Neutrophil (primary cell): ENCODE results near the gene EPHA5.

ENCODE experiments used
- H3K27ac ChIP-seq: fragments of 200-600 bp; sonication (generic); 2 replicates; pipeline ENCODE4 v1.5.1; 2016; ENCODE audit warnings: mild to moderate bottlenecking, moderate library complexity
- H3K27me3 ChIP-seq: fragments of 200-600 bp; sonication (generic); 2 replicates; pipeline ENCODE4 v1.6.0; 2016; ENCODE audit warnings: mild to moderate bottlenecking
- H3K36me3 ChIP-seq: fragments of 200-600 bp; sonication (generic); 2 replicates; pipeline ENCODE4 v1.5.1; 2017
- H3K4me1 ChIP-seq, 2 experiments: fragments of 200-600 bp in 1 of 2; sonication (generic) in 1 of 2; 1 replicate in 1 of 2; 2 replicates in 1 of 2; pipeline versions ENCODE4 v1.5.1 to v1.6.1; 2013 to 2016; ENCODE audit warnings: low read depth in 1 of 2, low read length in 1 of 2, mild to moderate bottlenecking in 1 of 2, moderate library complexity in 1 of 2; ENCODE audit not compliant: control insufficient read depth in 1 of 2, insufficient read depth in 1 of 2
- H3K4me3 ChIP-seq, 2 experiments: fragments of 200-600 bp in 1 of 2; sonication (generic) in 1 of 2; 1 replicate in 1 of 2; 2 replicates in 1 of 2; pipeline ENCODE4 v1.5.1; 2013 to 2016; ENCODE audit warnings: low read depth in 1 of 2, low read length in 1 of 2, mild to moderate bottlenecking in 1 of 2, moderate library complexity in 1 of 2
- H3K9me3 ChIP-seq: fragments of 200-600 bp; sonication (generic); 2 replicates; pipeline ENCODE4 v1.5.1; 2016
- TF ChIP-seq, protein P1 (sequence below): fragments of 200-600 bp; sonication (generic); IDR thresholded peaks from 2 replicates; pipeline ENCODE4 v1.5.1; 2016; ENCODE audit warnings: antibody characterized with exemption

EPHA5 gene

DNA sequence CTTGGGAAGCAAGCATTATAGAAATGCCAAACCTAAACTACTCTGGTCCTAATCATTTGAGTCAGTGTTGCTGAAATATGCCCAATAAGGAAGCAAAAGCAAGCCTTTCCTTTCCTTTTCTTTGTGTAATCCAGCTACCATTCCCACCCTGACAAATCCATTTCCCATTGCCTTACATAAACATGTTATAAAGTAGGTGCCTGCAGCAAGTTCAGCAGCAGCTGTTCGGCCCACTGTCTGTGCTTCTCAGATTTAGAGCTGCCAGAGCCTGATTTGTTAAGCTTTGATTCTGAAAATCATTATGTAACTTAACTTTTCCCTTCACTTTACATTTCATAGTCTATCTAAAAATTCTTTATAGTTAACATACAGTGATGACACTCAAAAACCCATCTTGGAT, 148.6 kb downstream of the EPHA5 start:
- no peak overlapping the region for H3K27ac ChIP-seq
- no peaks in the 10 kb centered on the region for H3K4me1 ChIP-seq
- no peak overlapping the region for H3K4me3 ChIP-seq
- H3K36me3 ChIP-seq: no peaks in the 10 kb centered on the region
- H3K9me3 ChIP-seq: no peaks in the 10 kb centered on the region
- TF ChIP-seq, protein P1, sequence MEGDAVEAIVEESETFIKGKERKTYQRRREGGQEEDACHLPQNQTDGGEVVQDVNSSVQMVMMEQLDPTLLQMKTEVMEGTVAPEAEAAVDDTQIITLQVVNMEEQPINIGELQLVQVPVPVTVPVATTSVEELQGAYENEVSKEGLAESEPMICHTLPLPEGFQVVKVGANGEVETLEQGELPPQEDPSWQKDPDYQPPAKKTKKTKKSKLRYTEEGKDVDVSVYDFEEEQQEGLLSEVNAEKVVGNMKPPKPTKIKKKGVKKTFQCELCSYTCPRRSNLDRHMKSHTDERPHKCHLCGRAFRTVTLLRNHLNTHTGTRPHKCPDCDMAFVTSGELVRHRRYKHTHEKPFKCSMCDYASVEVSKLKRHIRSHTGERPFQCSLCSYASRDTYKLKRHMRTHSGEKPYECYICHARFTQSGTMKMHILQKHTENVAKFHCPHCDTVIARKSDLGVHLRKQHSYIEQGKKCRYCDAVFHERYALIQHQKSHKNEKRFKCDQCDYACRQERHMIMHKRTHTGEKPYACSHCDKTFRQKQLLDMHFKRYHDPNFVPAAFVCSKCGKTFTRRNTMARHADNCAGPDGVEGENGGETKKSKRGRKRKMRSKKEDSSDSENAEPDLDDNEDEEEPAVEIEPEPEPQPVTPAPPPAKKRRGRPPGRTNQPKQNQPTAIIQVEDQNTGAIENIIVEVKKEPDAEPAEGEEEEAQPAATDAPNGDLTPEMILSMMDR: no peak
- H3K27me3 ChIP-seq: no peaks in the 10 kb centered on the region

DNA sequence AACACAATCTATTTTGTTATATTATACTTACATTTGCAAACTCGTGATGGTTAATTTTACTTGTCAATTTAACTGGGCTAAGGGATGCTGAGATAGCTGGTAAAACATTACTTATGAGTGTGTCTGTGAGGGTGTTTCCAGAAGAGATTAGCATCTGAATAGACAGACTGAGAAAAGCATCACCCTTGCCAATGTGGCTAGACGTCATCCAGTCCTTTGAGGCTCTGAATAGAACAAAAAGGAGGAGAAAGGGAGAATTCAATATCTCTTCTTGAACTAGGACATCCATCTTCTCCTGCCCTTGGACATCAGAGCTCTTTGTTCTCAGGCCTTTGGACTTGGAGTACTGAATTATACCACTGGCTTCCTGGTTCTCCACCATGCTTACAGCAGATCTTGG, 154.6 kb downstream of the EPHA5 start:
- no peak overlapping the region for H3K4me3 ChIP-seq
- H3K9me3 ChIP-seq: no peaks in the 10 kb centered on the region
- no peaks in the 10 kb centered on the region for H3K4me1 ChIP-seq
- H3K27me3 ChIP-seq: no peaks in the 10 kb centered on the region
- TF ChIP-seq, protein P1: no peak
- no peaks in the 10 kb centered on the region for H3K36me3 ChIP-seq
- H3K27ac ChIP-seq: no peak overlapping the region

DNA sequence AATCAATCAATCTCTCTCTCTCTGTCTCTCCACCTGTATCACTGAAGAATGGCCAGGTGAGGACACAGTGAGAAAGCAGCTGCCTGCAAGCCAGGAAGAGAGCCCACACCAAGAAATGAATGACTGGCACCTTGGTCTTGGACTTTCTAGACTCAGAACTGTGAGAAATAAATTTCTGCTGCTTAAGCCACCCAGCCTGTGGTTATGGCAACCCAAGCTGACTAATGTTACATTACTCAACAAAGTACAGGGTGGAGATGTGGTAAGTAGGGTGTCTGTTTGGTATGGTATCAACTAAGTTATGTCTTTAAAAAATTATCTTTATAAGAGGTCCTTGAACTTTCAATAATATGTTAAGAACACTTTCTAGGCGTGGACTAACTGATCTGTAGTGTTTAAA, 159.3 kb downstream of the EPHA5 start:
- Histone ChIP-seq H3K27me3 (no peaks in the 10 kb centered on the region), H3K9me3 (no peaks in the 10 kb centered on the region), H3K36me3 (no peaks in the 10 kb centered on the region), H3K27ac (no peak overlapping the region), H3K4me1 (no peaks in the 10 kb centered on the region), H3K4me3 (no peak overlapping the region)
- TF ChIP-seq, protein P1: no peak

DNA sequence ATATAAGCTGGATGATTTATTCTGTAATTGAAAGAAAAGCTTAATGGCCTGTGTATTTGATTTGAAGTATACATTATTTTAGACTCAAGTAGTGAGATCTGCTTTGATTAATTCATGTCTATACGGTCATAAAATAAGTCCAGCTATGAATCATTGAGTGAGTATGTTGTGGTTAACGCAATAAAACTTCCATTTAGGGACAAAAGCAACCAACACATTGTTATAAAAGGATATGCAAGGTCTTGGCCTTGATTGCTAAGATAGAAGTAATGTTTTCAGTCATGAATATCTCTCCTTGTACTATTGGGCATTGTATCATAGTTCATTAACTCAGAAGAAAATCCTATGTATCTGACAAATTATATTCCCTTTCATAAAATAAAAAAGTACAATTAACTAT, 162.1 kb downstream of the EPHA5 start:
- H3K36me3 ChIP-seq: no peaks in the 10 kb centered on the region

DNA sequence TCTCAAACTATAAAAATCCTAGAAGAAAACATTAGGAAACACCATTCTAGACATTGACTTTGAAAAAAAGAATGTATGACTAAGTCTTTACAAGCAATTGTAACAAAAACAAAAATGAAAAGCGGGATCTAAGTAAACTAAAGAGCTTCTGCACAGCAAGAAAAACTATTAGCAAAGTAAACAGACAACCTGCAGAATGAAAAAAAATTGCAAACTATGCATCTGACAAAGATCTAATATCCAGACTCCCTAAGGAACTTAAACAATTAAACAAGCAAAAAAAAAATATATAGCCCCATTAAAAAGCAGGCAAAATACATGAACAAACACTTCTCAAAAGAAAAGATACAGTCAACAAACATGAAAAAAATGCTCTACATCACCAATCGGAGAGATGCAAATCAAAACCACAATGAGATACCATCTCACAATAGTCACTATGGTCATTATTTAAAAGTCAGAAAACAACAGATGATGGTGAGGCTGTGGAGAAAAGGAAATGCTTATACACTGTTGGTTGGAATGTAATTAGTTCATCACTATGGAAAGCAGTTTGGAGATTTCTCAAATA, 168.1 kb downstream of the EPHA5 start:
- TF ChIP-seq, protein P1: no peak
- H3K27ac ChIP-seq: no peak overlapping the region

More for the DNA sequence above, 162.1 kb downstream of the EPHA5 start:
- Histone ChIP-seq H3K4me1 (no peaks in the 10 kb centered on the region), H3K27me3 (no peaks in the 10 kb centered on the region), H3K4me3 (no peak overlapping the region), H3K27ac (no peak overlapping the region), H3K9me3 (no peaks in the 10 kb centered on the region)
- TF ChIP-seq, protein P1: no peak

DNA sequence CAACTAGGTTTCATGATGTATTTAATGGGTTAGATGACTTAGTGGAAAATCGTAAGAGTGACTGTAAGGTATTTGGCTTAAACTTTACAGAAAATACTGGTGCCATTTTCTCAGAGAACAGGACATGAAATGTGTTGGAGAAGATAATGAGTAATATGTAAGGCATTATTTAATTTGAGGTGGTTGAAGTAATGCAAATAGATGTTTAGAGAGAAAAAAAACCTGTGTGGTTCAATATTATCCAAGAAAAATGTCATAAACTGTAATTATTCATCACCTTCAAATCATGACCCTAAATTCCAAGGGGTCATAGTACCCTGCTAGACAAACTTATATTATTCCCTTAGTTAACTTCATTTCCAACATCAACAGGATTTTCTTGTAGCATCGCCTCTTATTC, 171.7 kb downstream of the EPHA5 start:
- H3K4me1 ChIP-seq: no peaks in the 10 kb centered on the region
- no peak overlapping the region for H3K4me3 ChIP-seq
- H3K27me3 ChIP-seq: no peaks in the 10 kb centered on the region
- no peaks in the 10 kb centered on the region for H3K36me3 ChIP-seq
- no peak overlapping the region for H3K27ac ChIP-seq
- TF ChIP-seq, protein P1: no peak
- no peaks in the 10 kb centered on the region for H3K9me3 ChIP-seq

More for the DNA sequence above, 168.1 kb downstream of the EPHA5 start:
- Histone ChIP-seq H3K27me3 (no peaks in the 10 kb centered on the region), H3K4me3 (no peak overlapping the region), H3K9me3 (no peaks in the 10 kb centered on the region), H3K4me1 (no peaks in the 10 kb centered on the region), H3K36me3 (no peaks in the 10 kb centered on the region)
